K562 (cell line): ENCODE results near the gene RMND5A. TPM values are rescaled to one million over a fixed set of nuclear protein-coding genes. Genes with fewer than 3 reads are reported as not detected.

ENCODE experiments used
- E2F8 ChIP-seq: fragments of 450-650 bp; IDR thresholded peaks from 2 replicates; pipeline ENCODE4 v1.7.1; 2018; ENCODE audit warnings: mild to moderate bottlenecking, low read depth; ENCODE audit not compliant: partially characterized antibody
- PHF21A ChIP-seq: fragments of 450-650 bp; IDR thresholded peaks from 2 replicates; pipeline ENCODE4 v1.6.1; 2017; ENCODE audit warnings: low read depth, borderline replicate concordance
- ZNF280A ChIP-seq: fragments of 450-650 bp; IDR thresholded peaks from 2 replicates; pipeline ENCODE4 v1.6.1; 2018; ENCODE audit warnings: mild to moderate bottlenecking, low read depth; ENCODE audit not compliant: partially characterized antibody
- ZNF696 ChIP-seq: fragments of 250-450 bp; sonication (Bioruptor Pico); conservative IDR thresholded peaks from 2 replicates; pipeline ENCODE4 v1.4.0; 2020; ENCODE audit warnings: mild to moderate bottlenecking, moderate library complexity
- ZNF740 ChIP-seq, 3 experiments: fragments of 200-800 bp in 1 of 3; sonication (Bioruptor generic) in 1 of 3; sonication (generic) in 1 of 3; formaldehyde crosslinking in 1 of 3; IDR thresholded peaks; 2 replicates each; pipeline versions ENCODE4 v1.6.1 to v1.8.0; 2016 to 2022; ENCODE audit warnings: mild to moderate bottlenecking in 2 of 3, missing compliant biosample characterization in 2 of 3, missing genetic modification characterization in 2 of 3, missing genetic modification reagents in 1 of 3
- polyA plus RNA-seq, 8 experiments: library from polyadenylated mRNA; depleted of rRNA in 4 of 8; stranded (reverse) in 5 of 8; unstranded in 3 of 8; fragments of >200 nt; fragmentation: Nextera tagmentation in 2 of 8; fragmentation: Illumina TruSeq in 1 of 8; extraction: Ambion mirVana in 2 of 8; extraction: Trizol in 1 of 8; gene quantifications; 2 replicates each; pipeline versions ENCODE4 v1.2.1 to v1.2.3, GENCODE V29; 2011 to 2014; ENCODE audit warnings: inconsistent platforms in 1 of 8, missing spikeins in 1 of 8
- total RNA-seq, 7 experiments: library from RNA; depleted of rRNA in 6 of 7; stranded (reverse); fragments of >200 nt in 6 of 7; fragmentation: Illumina TruSeq in 2 of 7; extraction: Trizol in 2 of 7; gene quantifications; 2 replicates each; pipeline versions ENCODE4 v1.2.1 to v1.2.3, GENCODE V29; 2011 to 2021; ENCODE audit warnings: low replicate concordance in 1 of 7

Gene RMND5A
- total and polyA plus RNA-seq, 9 of the 15 experiments (the other 6 are each of a cell fraction or from before 2014, with no cell fraction given): 13.2 to 43.5 (median 34.1) TPM

DNA sequence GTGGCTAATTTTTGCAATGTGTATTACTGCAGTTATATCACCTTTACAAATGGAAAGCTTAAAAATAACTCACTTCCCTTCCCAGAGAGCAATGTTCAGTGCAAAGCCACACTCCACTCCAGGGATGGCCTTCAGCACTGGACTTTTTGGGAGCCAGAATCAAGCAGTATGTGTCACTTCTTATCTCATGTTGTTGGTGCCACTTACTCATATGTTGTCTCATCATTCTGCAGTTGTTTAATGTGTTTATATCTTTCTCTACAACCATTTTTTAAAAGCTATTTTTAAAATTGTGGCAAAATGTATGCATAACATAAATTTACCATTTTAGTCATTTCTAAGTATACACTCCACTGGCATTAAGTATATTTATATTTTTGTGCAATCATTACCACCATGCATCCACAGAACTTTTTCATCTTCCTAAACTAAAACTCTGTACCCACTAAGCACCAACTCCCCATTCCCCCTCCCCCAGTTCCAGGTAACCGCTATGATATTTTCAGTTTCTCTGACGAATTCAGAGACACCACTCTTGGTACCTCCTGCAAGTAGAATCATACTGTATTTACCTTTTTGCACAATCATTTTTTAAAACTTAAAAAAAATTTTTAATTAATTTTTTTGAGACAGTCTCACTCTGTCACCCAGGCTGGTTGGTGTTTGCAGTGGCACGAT is 102.7 kb downstream of the RMND5A start (continued):
- TF ChIP-seq ZNF280A (no peak), ZNF696 (no peak), PHF21A (no peak), ZNF740 (CRISPR knock-in tag; IDR thresholded peaks at IDR 0.05) (no peak), ZNF740 (tag; IDR thresholded peaks at IDR 0.05) (no peak), E2F8 (no peak)
